Cerebellar cortex (tissue), 1 donor: ENCODE measurements around the gene TM4SF20.
"Not testable (repeated sequence)": the region's sequence is repeated elsewhere in the genome, so short reads cannot be mapped to it uniquely, and the experiment has no call there.

Experiments
- DNase-seq: peaks from one replicate; pipeline ENCODE4 v3.0.0-alpha.2; 2015; ENCODE audit warnings: low spot score

Gene TM4SF20

DNA sequence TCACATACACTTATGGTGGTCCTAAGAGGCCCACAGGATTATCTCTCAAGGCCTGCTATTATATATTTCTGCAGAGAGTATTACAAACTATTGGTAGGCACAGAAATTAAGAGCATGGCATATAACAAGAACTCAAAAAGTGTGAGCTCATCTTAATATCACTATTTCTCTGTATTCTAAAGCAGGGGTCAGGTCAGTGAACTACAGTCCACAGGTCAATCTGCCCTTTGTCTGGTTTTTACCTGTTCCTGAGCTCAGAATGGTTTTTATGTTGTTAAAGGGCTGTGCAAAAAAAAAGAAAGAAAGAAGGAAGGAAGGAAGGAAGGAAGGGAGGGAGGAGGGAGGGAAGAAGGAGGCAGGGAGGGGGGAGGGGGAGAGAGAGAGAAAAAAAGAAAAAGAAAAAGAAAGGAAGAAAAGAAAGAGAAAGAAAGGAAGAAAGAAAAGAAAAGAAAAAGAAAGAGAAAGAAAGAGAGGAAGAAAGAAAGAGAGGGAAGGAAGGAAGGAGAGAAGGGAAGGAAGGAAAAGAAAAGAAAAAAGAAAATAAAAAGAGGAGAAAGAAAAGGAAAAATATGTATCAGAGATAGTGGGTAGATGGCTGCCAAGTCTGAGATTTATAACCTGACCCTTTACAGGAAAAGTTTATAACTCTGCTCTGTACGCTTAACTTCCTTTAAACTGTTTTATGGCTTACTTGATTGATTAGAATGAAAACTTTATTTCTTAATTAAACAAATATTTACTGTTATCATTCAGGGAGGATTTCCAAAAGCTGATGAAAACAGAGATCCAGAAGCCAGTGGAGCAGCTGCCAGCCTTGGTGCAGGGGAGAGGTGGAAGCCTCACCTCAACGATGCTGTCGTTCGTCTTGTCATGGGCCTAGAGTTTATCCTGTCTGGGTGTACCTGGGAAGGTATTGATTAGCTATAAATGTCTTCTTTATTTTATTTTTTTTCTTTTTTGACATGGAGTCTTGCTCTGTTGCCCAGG lies 19.9 kb upstream of the TM4SF20 start:
- no peak for DNase-seq

DNA sequence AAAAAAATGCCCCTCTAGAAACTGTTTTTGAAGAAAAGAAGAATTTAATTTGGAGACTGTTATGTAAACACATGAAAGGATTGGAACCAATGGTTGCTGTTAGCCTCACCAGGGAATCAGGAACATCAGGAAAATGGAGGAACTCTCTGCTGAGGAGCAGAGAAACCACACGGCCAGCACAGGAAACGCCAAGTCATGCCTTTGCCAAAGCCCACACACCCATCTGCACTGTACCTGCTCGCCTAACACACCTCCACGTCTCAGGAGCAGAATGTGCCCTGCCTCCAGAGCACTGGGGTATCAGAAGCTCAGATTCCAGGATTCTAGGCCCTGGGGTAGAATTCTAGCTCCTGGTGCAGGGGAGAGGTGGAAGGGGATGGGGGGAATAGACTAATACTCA lies 18.5 kb upstream of the TM4SF20 start:
- DNase-seq = no peak

DNA sequence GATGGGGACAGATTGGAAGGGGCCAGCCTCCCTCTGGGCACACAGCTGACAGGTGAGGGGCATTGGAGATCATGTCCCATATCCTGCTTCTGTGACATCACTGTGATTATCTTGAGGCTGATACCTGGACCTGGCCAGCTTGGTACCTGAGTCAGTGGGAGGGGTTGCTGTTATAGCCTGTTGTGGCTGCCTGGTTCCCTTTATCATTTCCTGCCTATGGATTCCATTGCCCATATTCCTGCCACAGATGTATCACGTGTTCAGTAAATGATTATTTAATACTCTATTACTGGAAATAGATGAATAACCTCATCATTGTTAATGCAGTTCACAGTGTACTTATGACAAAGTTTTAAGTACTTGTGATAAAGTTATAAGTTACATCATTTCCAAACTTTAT lies 16.4 kb upstream of the TM4SF20 start:
- DNase-seq = no peak

DNA sequence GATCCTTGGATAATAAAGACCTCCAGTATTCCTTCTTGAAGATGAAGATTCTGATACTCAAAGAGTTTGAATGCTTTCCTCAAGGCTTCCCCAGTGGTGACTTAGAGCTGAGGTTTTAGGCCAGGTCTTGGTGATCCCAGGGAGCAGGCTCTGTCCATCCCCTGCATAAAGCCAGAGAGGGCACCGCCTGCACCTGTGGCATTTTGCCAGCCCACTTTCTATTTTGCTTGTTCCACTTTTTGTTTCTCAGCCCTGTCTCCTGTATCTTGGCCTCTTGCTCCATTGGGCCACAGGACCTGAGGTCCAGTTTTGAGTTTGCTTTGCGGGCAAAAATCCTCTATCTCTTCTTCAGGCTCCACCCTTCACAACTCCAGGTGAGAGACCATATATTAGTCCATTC lies 15.3 kb upstream of the TM4SF20 start:
- no peak for DNase-seq

DNA sequence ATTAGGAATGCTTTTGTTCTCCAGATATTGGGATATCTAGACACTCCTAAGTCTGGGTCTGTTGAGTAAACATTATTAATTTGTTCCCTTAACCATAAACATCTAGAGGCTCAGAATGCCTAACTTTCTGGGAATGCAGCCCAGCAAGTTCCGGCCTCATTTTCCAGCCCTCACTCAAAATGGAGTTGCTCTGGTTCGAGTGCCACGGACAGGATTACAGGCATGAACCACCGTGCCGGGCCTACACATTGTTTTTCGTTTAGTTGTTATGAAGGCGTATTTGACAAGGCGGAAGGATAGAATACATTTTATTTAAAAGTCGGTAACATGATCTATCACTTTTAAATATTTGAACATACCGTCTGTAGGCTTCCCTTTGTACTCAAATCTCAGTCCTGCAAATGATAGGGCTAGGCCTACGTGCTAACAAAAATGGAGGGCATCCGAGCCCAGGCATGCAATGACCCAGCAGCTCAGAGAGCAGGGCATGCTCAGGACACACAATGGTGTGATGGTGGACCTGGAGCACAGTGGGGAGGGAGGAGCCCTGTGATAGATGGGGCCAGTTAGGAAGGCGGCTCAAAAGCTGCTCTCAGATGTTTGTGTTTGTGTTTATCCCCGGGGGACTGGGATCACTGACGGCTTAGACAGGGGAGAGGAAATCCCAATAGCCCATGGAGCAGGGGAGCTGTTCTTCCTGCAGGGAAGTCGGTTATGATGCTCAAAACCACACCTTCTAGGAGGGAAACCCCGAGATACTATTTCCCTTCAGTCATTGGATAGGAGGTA lies 11.6 kb upstream of the TM4SF20 start:
- DNase-seq = no peak

DNA sequence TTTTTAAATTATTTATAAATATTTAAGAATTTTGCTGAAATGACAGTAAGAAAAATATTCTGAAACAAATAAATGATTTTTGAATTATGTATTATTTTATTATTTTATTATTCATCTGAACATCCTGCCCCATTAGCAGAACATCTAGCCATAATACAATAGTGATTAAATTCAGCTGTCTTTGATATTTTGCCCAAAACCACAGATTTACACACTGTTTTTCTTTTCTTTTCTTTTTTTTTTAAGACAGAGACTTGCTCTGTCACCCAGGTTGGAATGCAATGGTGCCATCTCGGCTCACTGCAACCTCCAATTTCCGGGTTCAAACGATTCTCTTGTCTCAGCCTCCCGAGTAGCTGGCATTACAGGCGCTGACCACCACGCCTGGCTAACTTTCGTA lies 10.6 kb upstream of the TM4SF20 start:
- no peak for DNase-seq

DNA sequence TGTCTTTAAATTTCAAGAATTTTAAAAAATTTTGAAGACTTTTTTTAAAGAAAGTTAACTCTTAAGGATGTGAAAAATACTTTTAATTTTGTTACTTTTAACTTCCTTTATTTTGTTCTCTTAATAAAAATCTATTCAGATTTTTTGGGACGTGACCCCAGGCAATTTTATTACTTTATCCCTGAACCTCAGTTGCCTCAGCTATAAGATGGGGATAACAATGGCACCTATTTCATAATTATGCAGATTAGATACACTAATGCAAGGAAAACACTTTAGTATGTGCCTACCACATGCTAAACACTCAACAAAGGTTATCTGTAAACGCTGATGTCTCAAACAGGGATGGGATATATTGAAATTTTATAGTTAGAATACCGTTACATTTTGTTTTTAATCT lies 10.1 kb upstream of the TM4SF20 start:
- no peak for DNase-seq

DNA sequence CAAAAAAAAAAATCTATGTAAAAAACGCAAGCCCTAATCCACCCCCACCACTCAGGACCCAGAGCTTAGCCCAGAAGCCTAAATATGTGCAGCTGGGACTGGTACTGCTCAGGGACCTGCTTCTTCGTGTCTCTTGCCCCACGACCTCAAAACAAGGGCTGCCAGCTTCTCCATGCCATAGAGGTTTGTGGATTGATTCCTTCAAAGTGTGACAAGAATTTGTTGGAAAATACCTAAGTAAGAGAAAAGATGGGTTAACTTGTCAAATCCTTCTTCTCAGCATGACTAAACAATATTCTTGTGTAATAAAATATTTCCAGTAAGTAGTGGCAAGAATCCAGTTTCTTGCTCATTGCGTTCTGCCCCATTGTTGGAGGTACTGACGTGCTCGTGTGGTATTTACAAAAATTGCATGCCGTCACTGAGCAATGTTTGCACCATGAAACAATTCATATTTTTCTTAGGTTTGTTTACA lies 9.5 kb upstream of the TM4SF20 start:
- DNase-seq = no peak

DNA sequence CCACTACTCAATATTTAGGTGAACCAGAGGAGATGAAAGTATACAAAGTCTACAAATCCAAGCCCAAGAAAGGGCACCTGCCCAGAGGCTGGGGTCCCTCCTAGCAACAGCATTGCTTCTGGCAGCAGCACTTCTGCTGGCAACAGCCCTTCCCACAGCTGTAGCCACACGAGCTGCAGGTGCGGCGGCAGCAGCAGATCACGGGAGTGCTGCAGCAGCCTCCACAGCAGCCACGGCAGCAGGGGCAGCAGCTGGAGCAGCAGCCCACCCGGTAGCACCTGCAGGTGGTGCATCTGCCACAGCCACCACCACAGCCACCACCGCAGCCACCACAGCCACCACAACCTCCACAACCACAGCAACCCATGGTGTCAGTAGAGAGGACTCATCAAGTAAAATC lies 8.5 kb upstream of the TM4SF20 start, which contains the start of gene SCYGR1:
Gene SCYGR1, minus strand, starts transcription at position 367 of the 400 bp plus-strand sequence. Its CDS starts 0 bp downstream, at position 367.
- DNase-seq = not testable (repeated sequence)

DNA sequence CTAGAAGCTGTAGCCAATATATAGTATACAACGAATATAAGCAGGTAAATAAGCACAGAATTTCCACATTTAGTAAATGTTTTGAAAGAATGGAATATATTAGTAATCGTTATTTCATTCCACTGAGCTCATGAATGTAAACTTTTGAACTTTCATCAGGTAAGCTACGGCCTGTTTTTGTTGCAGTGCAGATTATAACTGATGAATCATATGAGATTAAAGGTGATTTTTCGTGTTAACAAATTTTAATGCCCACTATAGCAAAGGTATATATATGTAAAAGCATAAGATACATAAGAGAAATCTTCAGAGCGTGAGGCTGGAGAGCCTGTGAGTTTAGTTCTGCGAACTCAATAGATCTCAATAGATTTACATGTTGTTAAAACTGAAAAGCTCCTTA lies 7.5 kb upstream of the TM4SF20 start:
- DNase-seq = no peak

DNA sequence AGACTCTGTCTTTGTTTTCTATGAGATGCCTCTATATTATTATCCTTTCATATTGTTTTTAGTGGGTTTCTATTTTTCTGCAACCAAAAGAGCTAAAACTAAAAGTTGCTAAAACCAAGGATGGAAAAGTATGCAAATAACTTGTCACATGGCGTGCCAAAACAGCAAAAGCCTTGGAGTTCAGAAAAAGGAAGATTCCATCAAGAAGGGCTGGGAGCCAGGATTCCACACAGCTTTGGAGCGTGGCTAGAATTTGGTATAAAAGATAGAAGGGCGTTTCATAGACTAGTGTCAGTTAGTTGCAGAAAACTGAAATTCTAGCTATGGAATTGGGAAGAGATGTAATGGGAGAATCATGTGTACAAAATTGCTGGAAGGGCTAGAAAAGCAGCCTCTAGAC lies 4.6 kb upstream of the TM4SF20 start:
- DNase-seq = no peak

DNA sequence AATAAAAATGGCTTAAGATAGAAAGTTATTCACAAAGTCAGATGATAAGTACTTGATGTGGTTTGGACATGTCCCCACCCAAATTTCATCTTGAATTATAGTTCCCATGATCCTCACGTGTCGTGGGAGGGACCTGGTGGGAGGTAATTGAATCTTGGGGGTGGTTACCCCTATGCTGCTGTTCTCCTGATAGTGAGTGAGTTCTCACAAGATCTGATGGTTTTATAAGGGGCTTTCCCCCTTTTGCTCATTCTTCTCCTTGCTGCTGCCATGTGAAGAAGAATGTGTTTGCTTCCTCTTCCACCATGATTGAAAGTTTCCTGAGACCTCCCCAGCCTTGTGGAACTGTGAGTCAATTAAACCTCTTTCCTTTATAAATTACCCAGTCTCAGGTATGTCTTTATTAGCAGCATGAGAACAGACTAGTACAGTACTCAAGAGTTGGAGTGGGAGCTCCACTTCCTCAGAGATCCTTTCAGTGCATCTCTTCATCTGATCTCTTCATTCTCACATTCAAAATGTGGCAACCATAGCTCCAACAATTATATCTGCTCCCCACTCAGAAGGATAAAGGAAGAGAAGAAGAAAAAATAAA lies 3.2 kb upstream of the TM4SF20 start:
- not testable (repeated sequence) for DNase-seq

DNA sequence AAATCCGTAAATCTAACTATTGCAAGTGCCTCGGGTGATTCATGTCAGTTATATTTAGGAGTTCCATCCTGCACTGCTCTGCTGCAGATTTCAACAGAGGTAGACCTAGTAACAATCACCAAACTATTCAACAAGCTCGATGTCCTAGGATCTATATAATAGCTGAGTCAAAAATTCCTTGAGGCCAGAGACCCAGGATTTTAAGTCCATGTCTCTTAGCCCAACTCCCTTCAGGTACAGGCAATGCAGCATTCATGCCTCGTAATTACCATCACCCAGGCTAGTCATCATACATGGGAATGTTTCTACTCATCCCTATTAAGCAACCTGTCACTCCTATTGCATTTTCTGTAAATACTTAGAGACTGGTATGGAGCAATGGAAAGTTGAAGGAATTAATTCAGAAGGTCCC lies 729 bp downstream of the TM4SF20 start:
- DNase-seq = no peak

DNA sequence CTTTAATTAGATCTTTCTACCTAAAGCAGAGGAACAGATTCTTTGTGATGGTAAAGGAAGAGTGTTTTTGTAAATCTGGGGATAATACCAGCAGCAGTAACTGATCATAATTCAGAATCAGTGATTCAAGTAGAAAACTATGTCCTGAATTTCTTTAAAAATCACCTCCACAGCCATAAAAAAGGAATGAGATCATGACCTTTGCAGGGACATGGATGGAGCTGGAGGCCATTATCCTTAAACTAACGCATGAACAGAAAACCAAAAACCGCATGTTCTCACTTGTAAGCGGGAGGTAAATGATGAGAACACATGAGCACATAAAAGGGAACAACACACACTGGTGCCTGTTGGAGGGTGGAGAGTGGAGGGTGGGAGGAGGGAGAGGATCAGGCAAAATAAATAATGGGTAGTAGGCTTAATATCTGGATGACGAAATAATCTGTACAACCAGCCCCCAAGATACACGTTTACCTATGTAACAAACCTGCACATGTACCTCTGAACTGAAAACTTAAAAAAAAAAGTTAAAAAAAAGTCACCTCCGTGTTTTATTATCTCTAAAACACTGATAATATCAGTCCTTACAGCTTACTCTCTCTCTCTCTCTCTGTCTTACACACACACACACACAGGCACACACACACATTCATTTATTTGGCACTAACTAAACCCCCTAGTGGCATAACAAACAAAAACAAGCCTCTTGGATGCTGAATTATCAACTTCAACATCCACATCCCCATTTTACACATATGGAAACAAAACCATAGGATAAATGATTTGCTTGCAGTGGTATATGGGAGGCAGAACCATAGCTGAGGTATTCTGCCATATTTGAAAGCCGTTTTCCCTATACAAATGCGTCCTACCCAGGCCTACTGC lies 1.4 kb downstream of the TM4SF20 start:
- DNase-seq = no peak

DNA sequence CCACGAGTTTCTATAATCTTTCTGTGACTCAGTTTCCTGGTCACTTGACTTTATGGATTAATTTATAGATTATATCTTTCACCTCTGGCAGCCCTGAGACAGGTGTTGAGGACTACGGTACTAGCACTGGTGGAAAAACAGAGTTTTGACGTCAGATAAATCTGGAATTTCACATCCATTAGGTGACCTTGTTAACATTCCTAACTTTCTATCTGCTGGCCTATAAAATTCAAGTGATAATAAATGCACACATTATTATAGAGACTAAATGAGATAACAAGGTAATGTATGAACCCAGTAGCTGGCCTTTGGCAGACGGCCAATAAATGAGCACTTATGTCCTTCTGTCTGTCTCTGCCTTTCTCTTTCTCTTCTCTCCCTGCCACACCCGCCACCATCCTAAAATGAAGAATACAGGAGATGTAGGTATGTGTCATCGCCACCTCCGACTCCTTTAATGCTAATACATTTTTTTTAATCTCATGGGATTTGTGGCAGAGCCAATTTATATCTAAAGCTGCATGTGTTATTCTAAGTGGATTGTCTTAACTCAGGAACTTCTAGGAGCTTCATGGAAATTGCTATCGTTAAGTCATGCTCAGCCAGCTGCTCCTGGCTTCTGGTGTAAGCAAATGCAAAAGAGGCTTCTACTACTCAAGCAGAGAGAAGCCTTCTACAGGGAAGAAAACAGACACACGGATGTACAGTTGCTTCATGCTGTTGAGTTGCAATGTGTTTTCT lies 2.3 kb downstream of the TM4SF20 start:
- no peak for DNase-seq

DNA sequence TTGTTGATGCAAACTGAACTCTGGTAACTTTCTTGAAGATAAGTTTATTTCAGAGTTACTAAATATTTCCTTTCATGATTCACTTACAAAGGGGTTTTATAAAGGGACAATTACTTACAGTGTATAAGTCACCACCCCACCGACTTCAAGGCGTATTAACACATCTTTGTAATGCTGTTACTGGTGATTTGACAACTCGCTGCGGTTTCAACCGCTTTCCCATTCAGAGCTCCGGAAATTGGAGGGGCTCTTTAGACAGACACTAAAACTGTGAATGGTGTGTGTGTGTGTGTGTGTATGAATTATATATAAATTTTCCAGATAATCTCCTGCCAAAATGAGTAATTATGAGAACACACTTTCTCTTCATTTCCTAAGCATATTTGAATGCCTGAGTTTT lies 4.9 kb downstream of the TM4SF20 start:
- no peak for DNase-seq

DNA sequence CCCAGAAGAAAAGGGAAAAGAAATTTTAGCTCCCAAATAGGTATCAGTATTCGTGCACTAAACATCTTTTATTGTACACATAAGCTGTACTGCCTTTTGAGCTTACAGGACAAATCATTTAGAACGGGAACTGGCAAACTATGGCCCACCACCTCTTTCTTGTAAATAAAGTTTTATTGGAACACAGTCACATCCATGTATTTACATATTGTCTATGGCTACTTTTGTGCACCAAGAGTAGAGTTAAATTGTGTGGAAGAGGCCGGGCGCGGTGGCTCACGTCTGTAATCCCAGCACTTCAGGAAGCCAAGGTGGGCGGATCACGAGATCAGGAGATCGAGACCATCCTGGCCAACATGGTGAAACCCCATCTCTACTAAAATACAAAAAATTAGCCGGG lies 5.7 kb downstream of the TM4SF20 start:
- no peak for DNase-seq

DNA sequence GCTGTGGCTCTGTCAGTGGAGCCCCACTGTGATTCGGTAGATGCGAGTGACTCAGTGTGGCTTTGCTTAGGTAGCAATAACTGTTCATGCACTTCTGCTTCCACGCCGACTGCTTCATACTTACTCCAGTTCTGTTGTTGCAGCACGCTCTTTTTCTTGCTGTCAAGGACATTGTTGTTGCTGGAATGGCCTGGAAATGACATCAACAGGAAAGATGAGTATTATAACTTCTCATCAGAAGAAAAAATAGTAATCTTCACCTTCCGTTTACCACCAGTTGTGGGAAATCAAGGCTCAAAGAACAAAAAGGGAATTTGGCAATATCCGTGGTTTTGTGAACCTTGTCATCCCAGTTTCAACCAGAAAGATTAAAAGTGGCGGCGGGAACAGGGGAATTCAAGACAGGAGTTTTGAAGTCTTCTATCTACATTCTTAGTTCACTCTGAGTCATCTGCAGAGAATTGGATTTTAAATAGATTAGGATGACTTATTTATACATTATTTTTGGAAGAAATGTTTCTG lies 8.3 kb downstream of the TM4SF20 start:
- no peak for DNase-seq

DNA sequence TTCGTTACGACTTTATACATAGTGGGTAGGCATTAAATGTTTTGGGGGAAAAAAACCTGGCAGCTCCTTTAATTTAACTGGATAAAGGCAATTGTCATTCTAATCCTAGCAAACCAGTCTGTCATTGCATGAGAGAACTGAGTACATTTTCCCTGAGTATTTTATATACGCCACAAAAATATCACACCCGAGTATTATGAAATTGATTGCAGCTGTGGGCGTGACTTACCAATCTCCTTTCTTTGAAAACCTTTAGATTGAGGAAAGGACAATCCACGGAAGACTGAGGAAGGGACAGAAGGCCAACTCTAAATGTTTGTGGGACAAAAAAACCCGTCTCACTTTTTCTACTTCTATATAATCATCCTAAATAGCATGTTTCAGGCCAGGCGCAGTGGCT lies 9.0 kb downstream of the TM4SF20 start:
- DNase-seq = no peak

DNA sequence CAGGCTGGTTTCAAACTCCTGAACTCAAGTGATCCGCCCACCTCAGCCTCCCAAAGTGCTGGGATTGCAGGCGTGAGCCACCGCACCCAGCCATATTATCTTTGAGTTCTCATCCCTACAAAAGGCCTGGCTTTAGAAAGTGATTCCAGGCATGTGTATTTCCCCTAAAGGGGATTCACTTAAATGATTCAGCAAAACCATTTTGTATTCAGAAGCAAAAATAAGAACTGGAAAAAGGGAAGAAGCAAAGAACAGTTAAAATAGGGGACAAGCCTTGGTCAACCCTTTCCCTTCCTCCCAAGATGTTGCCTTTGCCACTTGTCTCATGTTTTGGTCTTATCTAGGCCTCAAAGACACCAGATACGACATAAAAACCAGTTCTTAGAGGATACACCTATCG lies 10.5 kb downstream of the TM4SF20 start:
- DNase-seq = no peak

DNA sequence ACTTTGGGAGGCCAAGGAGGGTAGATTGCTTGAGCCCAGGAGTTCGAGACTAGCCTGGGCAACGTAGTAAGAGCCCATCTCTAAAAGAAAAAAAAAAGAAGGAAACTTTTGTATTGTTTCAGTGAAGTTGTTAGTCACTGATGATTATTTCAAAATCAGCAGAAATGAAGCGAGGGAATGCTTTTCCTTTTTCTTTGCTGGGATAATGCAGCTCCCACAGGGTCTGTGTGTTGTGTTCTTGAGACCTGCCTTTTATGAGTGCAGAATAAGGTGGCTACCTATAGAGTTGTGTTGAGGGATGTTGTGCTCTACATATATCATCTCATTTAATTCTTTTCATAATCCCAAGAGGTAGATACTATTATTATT lies 11.7 kb downstream of the TM4SF20 start:
- no peak for DNase-seq
